RPMI8226 (cell line): ENCODE measurements around the gene FBXL16.
A peak's percentile ranks its signal among the peaks of the same experiment; 100 is the strongest.
"Not testable (repeated sequence)": the region's sequence is repeated elsewhere in the genome, so short reads cannot be mapped to it uniquely, and the experiment has no call there.

Experiments
- DNase-seq: peaks from one replicate; pipeline ENCODE4 v3.0.0-alpha.2; 2015

Gene FBXL16

GRCh38 chr16:709566-710499 lies 4.2 kb upstream of the FBXL16 start:
- peak; percentile 71 for DNase-seq

- no peak for DNase-seq
Observed at GRCh38 chr16:708959-709358, 3.4 kb upstream of the FBXL16 start.

DNA sequence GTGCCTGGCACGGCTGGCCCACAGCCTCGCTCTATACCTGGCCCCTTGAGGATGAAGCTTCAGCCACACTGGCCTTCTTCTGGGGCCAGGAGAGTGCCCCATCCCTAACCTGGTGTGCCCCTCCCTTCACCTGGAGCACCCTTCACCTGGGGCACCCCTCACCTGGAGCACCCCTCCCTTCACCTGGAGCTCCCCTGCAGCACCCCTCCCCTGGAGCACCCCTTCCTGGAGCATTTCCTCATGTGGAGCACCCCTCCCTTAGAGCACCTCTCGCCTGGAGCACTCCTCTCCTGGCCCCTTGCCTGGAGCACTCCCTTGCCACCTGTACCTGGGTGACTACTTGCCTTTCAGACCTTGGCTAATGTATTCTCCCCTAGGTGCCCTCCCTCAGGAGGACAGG lies 2.4 kb upstream of the FBXL16 start:
- DNase-seq: no peak

- DNase-seq: peak; percentile 69
Observed at GRCh38 chr16:707062-707538, 1.5 kb upstream of the FBXL16 start.

DNA sequence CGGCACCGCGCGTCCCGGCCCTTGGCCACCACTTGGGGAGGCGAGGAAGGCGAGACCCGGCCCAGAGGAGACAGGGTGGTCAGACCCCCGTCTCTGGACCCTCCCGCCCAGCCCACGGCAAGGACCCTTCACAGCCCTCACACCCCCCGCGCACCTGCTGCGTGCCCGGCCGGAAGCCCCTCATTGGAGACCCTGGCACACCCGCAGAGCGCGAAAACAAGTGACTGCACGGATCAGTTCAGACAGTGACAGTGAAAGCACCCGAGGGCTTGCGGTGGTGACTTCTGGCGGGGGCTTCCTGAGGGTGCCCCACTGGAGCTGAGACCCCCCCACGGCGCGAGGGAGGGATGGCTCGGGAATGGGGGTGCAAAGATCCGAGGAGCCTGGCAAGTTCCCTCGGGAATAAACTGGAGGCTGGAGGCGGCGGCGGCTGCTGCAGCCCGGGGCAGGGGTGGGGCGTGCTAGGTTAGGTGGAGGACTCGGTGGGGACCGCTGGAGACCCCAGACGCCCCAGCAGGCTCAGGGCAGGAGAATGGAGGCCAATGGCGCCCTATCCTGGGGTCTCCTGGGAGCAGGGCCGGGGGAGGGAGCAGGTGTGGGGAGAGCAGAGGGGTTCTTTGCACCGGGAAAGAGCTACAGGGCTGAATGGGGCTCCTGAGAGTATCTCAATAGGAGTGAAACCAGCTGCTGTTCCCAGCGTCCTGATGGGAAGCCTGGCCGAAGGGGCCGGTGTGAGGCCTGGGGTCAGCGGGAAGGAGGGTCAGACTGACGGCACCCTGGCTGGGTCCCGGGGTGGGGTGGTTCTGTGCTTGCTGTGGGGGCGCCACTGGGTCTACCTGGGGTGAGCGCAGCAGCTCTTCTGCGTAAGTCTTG lies 824 bp upstream of the FBXL16 start:
- no peak for DNase-seq

GRCh38 chr16:704552-705380 lies 835 bp downstream of the FBXL16 start:
- no peak for DNase-seq

DNA sequence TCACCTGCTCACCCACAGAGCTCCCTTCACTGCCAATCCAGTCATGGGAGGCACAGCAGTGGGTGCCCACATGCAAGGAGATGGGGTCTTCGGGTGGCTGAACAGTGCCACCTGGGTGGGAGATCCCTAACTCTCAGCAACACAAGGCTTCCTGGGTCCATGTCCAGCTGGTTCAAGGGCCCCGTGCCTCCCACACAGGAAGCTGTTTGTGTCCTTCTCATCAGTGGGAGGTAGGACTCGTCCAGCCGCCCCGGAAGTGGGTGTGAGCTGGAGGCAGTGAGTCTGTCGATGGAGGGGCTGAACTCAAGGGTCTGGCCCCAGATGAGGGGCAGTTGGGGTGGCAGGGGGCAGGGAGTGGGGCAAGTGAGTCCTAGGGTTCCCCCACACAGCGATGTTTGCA lies 1.6 kb downstream of the FBXL16 start:
- no peak for DNase-seq

DNA sequence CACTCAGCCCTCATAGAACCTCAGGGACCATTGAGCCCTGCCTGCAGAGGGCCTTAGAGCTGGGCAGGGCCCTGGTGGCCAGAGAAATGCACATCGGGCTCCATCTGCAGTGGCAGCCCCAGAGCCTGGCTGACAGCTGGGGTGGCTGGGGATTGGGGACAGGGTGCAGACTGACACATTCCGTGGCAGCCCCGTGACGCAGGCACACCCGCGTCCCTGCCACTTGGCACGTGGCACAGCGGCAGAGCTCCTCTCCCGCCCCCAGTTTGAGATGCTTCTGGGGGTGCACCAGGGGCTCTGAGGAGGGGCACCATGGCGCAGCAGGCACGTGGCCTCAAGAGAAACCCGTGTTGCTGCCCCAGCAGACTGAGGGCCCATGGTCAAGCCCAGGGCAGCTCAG lies 2.2 kb downstream of the FBXL16 start:
- DNase-seq: no peak

DNA sequence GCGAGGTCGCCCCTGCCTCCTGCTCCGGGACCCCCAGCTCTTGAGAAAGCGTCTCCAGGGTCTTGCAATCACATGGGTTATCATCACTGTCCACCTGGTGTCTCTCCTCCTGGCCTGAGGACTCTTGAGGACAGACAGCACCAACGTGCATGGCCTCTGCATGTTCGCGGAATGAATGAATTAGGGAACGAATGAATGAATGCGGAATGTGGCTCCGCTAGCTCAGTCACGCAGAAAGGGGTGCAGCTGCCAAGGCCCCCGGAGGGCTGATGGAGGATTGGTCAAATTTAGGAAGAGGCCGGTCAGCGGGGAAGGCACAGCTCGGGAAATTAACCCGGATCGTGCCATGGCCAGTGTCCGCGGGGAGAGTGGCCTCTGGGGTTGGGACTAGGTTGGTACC lies 3.3 kb downstream of the FBXL16 start:
- DNase-seq: no peak

- peak; percentile 61 for DNase-seq
Observed at GRCh38 chr16:700684-701584, 4.7 kb downstream of the FBXL16 start.

GRCh38 chr16:698911-699671 lies 6.5 kb downstream of the FBXL16 start:
- DNase-seq: no peak

DNA sequence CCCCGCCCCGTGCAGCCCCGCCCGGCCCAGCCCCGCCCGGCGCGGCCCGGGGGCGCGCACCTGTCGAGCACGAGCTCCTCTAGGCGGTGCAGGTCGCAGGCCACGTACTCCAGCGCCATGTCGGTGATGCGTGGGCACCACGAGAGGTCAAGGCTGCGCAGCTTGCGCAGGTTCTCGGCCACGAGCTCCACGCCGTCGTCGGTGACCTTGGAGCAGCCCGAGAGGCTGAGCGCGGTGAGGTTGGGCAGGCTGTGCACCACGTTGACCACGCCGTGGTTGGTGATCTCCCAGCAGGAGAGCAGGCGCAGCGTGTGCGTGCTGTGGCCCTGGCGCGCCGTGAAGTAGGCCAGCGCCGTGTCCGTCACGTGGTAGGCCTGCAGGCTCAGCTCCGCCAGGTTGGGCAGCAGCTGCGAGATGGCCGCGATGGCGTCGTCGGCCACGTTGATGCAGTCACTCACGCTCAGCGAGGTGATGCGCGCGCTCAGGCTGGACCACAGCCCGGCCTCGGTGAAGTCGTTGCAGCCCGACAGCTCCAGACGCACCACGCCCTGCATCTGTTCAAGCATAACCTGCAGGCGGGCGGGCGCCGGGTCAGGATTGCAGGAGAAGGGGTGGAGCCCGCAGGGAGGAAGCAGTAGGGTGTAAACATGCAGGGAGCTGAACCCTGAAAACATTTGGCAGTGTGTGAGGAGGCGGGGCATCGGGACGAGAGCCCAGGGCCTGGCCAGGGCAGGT lies 10.1 kb downstream of the FBXL16 start:
- peak; percentile 97 for DNase-seq

DNA sequence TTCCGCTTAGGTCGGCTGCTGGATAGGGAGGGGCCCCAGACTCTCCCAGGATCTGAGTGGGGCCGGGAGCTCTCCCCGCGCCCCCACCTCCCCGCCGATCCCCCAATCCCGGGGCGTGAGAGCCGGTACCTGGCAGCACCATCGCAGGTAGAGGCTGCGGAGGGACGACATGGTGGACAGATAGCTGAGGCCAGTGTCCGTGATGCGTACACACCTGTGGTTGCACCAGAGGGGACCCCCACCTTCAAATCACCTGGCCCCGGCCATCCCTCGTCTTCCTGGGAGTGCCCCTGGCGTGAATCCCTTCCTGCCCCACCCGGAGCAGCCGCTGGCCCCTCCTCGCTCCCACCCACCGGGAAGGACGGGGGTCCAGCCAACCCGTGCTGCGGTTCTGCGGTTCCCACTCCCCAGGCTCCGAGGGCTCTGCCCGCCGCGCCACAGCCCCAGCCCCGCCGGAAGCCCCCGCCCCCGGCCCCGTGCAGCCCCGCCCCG lies 10.7 kb downstream of the FBXL16 start:
- DNase-seq: no peak

GRCh38 chr16:694187-694862 lies 11.3 kb downstream of the FBXL16 start:
- DNase-seq: no peak

- no peak for DNase-seq
Observed at GRCh38 chr16:693766-694165, 11.8 kb downstream of the FBXL16 start.

DNA sequence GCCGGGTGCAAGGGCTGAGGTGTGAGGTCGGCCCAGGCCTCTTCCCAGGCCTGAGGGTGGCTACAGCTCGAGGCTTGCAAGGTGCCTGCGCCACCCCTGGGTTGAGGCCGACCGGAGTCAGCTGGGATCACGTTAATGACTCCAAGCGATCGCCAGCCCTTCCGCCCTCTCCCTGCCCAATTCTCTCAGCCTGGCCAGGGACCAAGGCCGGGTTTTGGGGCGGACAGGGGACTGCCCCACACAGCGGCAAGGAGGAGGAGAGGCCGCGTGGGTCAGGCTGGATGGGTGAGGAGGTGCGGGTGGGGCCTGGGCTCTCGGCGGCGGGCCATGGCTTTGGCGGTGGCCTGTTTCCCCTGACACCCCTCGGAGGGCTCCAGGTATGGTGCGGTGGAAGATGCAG lies 12.2 kb downstream of the FBXL16 start:
- no peak for DNase-seq

GRCh38 chr16:692356-693108 lies 13.1 kb downstream of the FBXL16 start:
- DNase-seq: no peak

GRCh38 chr16:691242-691641 lies 14.4 kb downstream of the FBXL16 start:
- not testable (repeated sequence) for DNase-seq
